T-helper 22 cell (primary cell): ENCODE data around the gene DACH2.

Source experiments
- DNase-seq: peaks from one replicate; pipeline ENCODE4 v3.0.0-alpha.2; 2020; ENCODE audit warnings: low read depth

DACH2 gene

GRCh38 chrX:86806786-86807185 lies 658.5 kb downstream of the DACH2 start:
- DNase-seq, result no peak

DNA sequence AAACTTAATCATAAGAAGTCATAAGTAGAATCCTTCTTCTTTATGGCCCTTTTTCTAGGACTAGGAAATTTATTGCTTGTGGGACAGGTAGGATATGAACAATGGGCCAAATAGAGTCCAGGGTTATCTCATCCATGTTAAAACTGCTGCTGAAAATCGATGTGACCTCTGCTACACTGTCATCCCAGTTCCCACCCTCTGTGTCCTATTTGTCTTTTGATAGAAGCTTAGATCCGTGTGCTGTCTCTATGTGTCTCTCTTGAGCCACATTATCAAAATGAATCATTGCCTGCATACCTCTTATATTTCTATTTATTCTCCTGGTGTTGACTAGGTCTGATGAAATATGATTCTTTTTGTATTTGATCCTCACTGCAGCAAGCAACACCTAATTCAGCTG lies 661.4 kb downstream of the DACH2 start:
- DNase-seq, result no peak

DNA sequence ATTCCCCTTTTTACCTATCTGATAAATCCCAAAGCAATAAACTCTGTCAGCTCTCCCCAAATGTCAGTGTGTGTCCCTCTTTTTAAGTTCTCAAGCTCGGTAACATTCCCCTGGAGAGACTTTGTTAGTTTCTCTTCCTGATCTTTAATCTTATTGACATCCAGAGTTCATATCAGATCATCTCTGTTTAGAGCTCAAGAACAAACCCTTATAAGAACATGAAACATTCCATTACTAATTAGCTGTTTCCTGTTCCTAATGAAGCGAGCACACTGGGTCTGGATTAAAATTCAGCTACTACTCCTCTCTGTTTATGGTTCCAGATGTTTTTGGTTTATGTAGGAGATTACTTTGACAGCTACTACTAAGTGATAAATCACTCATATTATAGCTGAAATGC lies 681.5 kb downstream of the DACH2 start:
- no peak for DNase-seq

DNA sequence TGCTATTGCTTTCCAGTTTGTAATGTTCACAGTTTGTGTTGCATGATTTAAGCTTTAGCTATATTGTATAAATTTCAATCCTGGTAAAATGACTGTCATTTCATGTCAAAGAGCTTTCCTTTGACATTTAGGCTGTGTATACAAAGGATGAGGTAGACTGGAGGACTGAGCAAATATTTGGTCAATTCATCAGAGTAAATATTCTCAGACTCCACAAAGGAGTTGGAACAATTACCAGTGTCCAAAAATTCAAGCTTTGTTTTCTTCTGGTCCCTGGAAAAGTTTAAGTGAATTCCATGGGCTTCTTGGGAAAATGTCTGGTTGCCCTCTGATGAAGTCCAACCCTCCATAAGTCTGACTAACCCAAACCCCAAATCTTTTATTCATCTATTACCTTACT lies 682.4 kb downstream of the DACH2 start:
- no peak for DNase-seq

GRCh38 chrX:86845101-86845500 lies 696.9 kb downstream of the DACH2 start:
- no peak for DNase-seq
